Thoracic aorta (tissue), 2 donors: ENCODE results near the gene CBS. TPM values are rescaled to one million over a fixed set of nuclear protein-coding genes. Genes with fewer than 3 reads are reported as not detected.
"Not testable (repeated sequence)": the region's sequence is repeated elsewhere in the genome, so short reads cannot be mapped to it uniquely, and the experiment has no call there.

ENCODE experiments used
- ATAC-seq: fragments of 150-250 bp; one replicate; pipeline ENCODE4 v1.8.0; 2017; ENCODE audit warnings: low read depth; ENCODE audit not compliant: insufficient number of reproducible peaks, low FRiP score
- DNase-seq: peaks from one replicate; pipeline ENCODE4 v3.0.0-alpha.2; 2020; ENCODE audit warnings: low spot score
- H3K27ac ChIP-seq, 2 donors: fragments of 200-600 bp; sonication (generic); 1 replicate in 1 of 2; 2 replicates in 1 of 2; pipeline ENCODE4 v1.5.1; 2016; ENCODE audit warnings: mild to moderate bottlenecking in 2 of 2, moderate library complexity in 2 of 2
- H3K27me3 ChIP-seq: fragments of 200-600 bp; sonication (generic); replicated peaks from 2 replicates; pipeline ENCODE4 v1.6.0; 2016; ENCODE audit warnings: mild to moderate bottlenecking; ENCODE audit not compliant: insufficient read depth
- H3K36me3 ChIP-seq: fragments of 200-600 bp; sonication (generic); one replicate; pipeline ENCODE4 v1.5.1; 2016
- H3K4me1 ChIP-seq, 2 donors: fragments of 200-600 bp; sonication (generic); 1 replicate in 1 of 2; 2 replicates in 1 of 2; pipeline versions ENCODE4 v1.5.1 to v1.6.0; 2016; ENCODE audit warnings: low read depth in 2 of 2, mild to moderate bottlenecking in 1 of 2; ENCODE audit not compliant: control insufficient read depth in 1 of 2
- H3K4me3 ChIP-seq: fragments of 200-600 bp; sonication (generic); 2 replicates; pipeline ENCODE4 v1.5.1; 2016; ENCODE audit warnings: mild to moderate bottlenecking
- H3K9me3 ChIP-seq: fragments of 200-600 bp; sonication (generic); 2 replicates; pipeline ENCODE4 v1.5.1; 2016
- total RNA-seq, 2 donors: library from RNA; depleted of rRNA; stranded (reverse); fragments of >200 nt; gene quantifications; one replicate each; pipeline versions ENCODE4 v1.1.0 to v1.2.3, GENCODE V29; 2016

The CBS gene
- total RNA-seq, 2 donors from 2014 or later = 33.7 to 45.7 TPM

- not testable (repeated sequence) for ATAC-seq, H3K4me1 ChIP-seq, H3K36me3 ChIP-seq, H3K27ac ChIP-seq, H3K4me3 ChIP-seq, DNase-seq, H3K9me3 ChIP-seq, H3K27me3 ChIP-seq
Observed at GRCh38 chr21:43062955-43063664, 12.5 kb downstream of the CBS start.

DNA sequence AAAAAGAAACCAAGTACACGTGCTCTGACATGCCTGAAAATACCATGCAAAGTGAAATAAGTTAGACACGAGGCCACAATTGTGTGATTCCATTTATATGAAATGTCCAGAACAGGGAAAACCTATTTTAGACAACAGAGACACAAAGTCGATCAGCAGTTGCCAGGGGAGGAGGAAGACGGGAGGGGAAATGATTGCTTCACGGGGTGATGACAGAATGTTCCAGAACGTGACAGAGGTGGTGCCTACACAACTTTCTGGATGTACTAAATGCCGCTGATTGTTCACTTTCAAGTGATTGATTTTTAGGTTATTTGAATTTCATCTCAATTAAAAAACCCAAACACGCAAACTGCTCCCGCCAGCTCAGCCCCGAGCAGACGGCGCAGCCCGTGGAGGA lies 22.5 kb downstream of the CBS start:
- not testable (repeated sequence) for H3K27ac ChIP-seq, ATAC-seq, H3K27me3 ChIP-seq, H3K4me3 ChIP-seq, H3K9me3 ChIP-seq, DNase-seq, H3K4me1 ChIP-seq, H3K36me3 ChIP-seq

DNA sequence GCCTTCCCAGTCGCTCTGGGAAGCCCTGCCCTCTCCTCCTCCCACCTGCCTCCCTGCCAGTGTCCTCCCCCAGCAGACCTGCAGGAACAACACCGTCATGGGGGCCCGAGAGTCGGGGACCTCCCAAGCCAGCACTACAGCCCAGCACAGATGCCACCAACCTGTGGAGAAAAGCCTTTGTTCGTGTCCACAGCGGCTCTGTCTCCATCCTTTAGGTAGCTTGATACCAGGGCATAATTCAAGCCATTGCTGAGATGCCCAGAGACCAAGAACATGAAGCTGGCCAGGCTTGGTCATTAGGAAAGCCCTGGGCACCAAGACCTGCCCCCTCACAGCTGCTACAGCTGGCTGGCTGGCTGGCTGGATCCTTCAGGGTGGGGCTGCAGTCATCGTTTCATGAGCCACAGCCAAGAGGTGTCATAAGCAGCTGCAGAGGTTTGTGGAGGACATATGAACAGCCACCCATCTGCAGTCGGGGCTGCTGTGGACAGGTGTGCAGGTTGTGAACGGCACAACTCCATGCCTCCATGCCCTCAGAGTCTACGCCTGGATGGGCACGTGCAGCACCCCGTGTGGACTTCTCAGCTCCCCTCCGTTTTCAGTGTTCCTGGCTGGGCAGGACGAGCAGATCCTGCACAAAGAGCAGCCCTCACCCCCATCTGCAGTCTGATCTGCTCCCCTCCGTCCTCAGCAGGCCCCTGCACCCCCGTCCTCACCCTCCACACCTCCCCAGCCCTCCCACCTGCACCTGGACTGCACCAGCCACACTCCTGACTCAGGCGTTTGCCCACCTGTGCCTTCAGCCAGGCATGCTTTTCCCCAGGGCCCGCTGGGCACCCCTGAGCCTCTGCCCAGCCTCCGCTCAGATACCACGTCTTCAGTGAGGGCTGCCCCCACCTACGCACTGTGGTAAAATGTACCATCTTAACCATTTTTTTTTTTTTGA lies 29.5 kb downstream of the CBS start:
- not testable (repeated sequence) for H3K4me3 ChIP-seq, DNase-seq, H3K27ac ChIP-seq, H3K27me3 ChIP-seq, H3K36me3 ChIP-seq, ATAC-seq, H3K9me3 ChIP-seq, H3K4me1 ChIP-seq

- not testable (repeated sequence) for DNase-seq, H3K27ac ChIP-seq, H3K4me1 ChIP-seq, H3K27me3 ChIP-seq, H3K4me3 ChIP-seq, H3K36me3 ChIP-seq, H3K9me3 ChIP-seq
- peak; percentile 36 for ATAC-seq
Observed at GRCh38 chr21:43045165-43045875, 30.3 kb downstream of the CBS start.

GRCh38 chr21:43044547-43044946 lies 31.1 kb downstream of the CBS start:
- not testable (repeated sequence) for DNase-seq, H3K9me3 ChIP-seq

GRCh38 chr21:43043291-43043690 lies 32.3 kb downstream of the CBS start:
- not testable (repeated sequence) for H3K4me1 ChIP-seq, H3K36me3 ChIP-seq, H3K4me3 ChIP-seq, H3K27ac ChIP-seq, ATAC-seq, H3K9me3 ChIP-seq, H3K27me3 ChIP-seq, DNase-seq

More at GRCh38 chr21:43044547-43044946, 31.1 kb downstream of the CBS start:
- H3K4me3 ChIP-seq, ATAC-seq, H3K27ac ChIP-seq, H3K4me1 ChIP-seq, H3K36me3 ChIP-seq, H3K27me3 ChIP-seq: not testable (repeated sequence)

DNA sequence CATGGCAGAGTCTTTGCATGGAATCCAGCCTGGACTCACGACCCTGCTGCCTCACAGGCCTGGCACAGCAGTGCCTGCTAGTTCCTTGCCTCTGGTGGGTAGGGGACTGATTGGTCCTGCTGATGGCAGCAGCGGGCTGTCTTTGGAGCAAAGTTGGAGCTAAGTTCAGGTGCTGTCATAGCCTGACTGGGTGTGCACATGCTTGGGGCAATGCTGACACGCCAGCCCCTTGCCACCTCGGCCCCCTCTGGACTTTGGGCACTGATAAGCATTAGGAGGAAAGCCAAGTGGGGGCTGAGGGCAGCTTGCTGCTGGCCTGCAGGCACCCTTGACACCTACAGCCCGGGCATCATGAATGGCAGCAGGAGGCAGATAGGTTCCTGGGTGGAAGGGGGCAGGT lies 33.5 kb downstream of the CBS start:
- H3K4me1 ChIP-seq, H3K4me3 ChIP-seq, ATAC-seq, DNase-seq, H3K9me3 ChIP-seq, H3K36me3 ChIP-seq, H3K27me3 ChIP-seq, H3K27ac ChIP-seq: not testable (repeated sequence)

DNA sequence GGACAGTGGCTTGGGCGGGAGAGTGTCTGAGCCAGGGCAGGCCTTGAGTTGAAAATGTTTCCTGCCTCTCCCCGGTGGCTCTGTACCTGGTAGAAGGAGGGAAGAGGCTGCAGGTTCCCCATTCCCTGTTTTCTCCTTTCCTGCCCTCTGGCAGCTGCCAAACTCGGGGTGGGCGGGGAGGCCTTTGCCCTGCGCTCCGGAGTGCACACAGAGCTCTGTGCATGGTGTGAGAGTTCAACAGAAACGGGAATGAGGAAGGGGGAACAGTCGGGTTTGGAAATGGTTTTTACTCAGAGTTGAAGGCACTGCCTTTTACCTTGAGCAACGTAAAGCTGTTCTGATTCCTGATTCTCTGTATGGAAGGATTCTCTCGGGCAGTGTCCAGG lies 37.0 kb downstream of the CBS start:
- H3K27ac ChIP-seq, H3K27me3 ChIP-seq, H3K4me3 ChIP-seq, DNase-seq, H3K9me3 ChIP-seq, H3K36me3 ChIP-seq, H3K4me1 ChIP-seq, ATAC-seq: not testable (repeated sequence)

- H3K27ac ChIP-seq, H3K4me1 ChIP-seq, H3K27me3 ChIP-seq, H3K4me3 ChIP-seq, H3K36me3 ChIP-seq, DNase-seq, H3K9me3 ChIP-seq, ATAC-seq: not testable (repeated sequence)
Observed at GRCh38 chr21:43037918-43038658, 37.5 kb downstream of the CBS start.

DNA sequence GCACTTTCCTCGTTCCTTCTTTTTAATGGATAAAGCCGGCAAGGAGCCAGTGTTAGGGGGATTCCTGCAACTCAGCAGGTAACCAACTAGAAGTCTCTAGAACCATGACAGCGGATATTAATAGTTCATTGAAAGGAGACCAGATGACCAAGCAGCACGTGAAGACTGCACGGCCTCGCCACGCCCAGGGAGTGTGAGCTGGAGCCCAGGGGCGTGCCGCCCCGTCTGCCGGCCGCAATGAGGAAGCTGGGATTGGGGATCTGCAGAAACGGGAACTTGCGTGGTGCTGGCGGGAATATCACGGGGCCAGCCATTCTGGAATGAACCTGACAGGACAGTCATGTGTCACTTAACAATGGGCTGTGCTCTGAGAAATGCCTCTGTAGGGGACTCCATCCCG lies 38.7 kb downstream of the CBS start:
- not testable (repeated sequence) for H3K36me3 ChIP-seq, H3K27ac ChIP-seq, H3K4me1 ChIP-seq, H3K27me3 ChIP-seq, H3K9me3 ChIP-seq, DNase-seq, H3K4me3 ChIP-seq, ATAC-seq
